ENCODE measurements around the gene RIMS4.

DNA sequence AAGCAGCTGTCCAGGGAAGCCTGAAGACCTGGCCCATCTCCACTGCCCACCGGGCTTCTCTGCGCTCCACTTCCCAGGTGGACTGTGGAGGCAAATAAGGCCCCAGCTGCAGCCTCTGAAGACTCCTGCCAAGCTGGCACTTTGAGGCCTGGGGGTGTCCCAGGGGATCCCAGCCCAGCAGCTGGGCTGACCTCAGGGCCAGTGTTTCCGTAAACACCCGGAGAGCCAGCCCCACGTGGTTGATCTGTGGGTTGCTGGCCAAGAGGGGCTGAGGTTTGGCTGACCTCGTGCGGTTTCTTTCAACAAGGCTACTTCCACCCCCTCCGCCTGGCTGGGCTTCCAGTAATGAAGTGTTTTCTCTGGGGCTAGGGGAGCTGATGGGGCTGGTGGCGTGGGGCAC is 107.6 kb downstream of the RIMS4 start:
- TF ChIP-seq, protein P1, sequence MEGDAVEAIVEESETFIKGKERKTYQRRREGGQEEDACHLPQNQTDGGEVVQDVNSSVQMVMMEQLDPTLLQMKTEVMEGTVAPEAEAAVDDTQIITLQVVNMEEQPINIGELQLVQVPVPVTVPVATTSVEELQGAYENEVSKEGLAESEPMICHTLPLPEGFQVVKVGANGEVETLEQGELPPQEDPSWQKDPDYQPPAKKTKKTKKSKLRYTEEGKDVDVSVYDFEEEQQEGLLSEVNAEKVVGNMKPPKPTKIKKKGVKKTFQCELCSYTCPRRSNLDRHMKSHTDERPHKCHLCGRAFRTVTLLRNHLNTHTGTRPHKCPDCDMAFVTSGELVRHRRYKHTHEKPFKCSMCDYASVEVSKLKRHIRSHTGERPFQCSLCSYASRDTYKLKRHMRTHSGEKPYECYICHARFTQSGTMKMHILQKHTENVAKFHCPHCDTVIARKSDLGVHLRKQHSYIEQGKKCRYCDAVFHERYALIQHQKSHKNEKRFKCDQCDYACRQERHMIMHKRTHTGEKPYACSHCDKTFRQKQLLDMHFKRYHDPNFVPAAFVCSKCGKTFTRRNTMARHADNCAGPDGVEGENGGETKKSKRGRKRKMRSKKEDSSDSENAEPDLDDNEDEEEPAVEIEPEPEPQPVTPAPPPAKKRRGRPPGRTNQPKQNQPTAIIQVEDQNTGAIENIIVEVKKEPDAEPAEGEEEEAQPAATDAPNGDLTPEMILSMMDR (IDR thresholded peaks at IDR 0.05), result no peak
- TF ChIP-seq EZH2 (IDR thresholded peaks at IDR 0.05; ENCODE audit: borderline replicate concordance, insufficient read depth, low read depth, low read length, poor library complexity, severe bottlenecking), result no peak

Measured in B cell (primary cell).